Stimulated activated CD4-positive, alpha-beta T cell treated with anti-CD3 and anti-CD28 coated beads, Interleukin-2, amount 100 ng/mL, for 48 hours (primary cell): ENCODE measurements around the gene MAPK12.

ENCODE experiments used
- DNase-seq, 2 donors: peaks; one replicate each; pipeline ENCODE4 v3.0.0-alpha.2; 2020

MAPK12 gene

GRCh38 chr22:50298937-50299784 is 37.7 kb upstream of the MAPK12 start:
- DNase-seq, result no peak

- no peak for DNase-seq
These were observed 36.8 kb upstream of the MAPK12 start for GRCh38 chr22:50298266-50298637.

GRCh38 chr22:50297510-50298265 is 36.2 kb upstream of the MAPK12 start:
- no peak for DNase-seq

- no peak for DNase-seq
These were observed 35.4 kb upstream of the MAPK12 start for GRCh38 chr22:50296658-50297490.

- DNase-seq, result no peak
These were observed 32.8 kb upstream of the MAPK12 start for GRCh38 chr22:50294319-50294656.

GRCh38 chr22:50293441-50294318 is 32.2 kb upstream of the MAPK12 start:
- no peak for DNase-seq

GRCh38 chr22:50292643-50293440 is 31.4 kb upstream of the MAPK12 start:
- DNase-seq, result no peak

GRCh38 chr22:50289942-50290630 is 28.6 kb upstream of the MAPK12 start:
- no peak for DNase-seq

GRCh38 chr22:50289151-50289941 is 27.9 kb upstream of the MAPK12 start:
- DNase-seq, result no peak

- no peak for DNase-seq
These were observed 26.2 kb upstream of the MAPK12 start for GRCh38 chr22:50287731-50288130.

- DNase-seq, result no peak
These were observed 25.3 kb upstream of the MAPK12 start for GRCh38 chr22:50286701-50287318.

GRCh38 chr22:50286275-50286674 is 24.8 kb upstream of the MAPK12 start:
- no peak for DNase-seq

GRCh38 chr22:50285568-50286229 is 24.2 kb upstream of the MAPK12 start:
- DNase-seq, result no peak

GRCh38 chr22:50284479-50284878 is 23.0 kb upstream of the MAPK12 start:
- no peak for DNase-seq

- no peak for DNase-seq
These were observed 22.3 kb upstream of the MAPK12 start for GRCh38 chr22:50283821-50284220.

- DNase-seq, result no peak
These were observed 21.1 kb upstream of the MAPK12 start for GRCh38 chr22:50282361-50283155.

- DNase-seq, result no peak
These were observed 20.5 kb upstream of the MAPK12 start for GRCh38 chr22:50281957-50282356.

- no peak for DNase-seq
These were observed 19.9 kb upstream of the MAPK12 start for GRCh38 chr22:50281384-50281760.
